Frontal cortex (tissue), 4 donors: Measurements from ENCODE around the gene KLK3. TPM values are rescaled to one million over a fixed set of nuclear protein-coding genes. Genes with fewer than 3 reads are reported as not detected.
"Not testable (repeated sequence)": the region's sequence is repeated elsewhere in the genome, so short reads cannot be mapped to it uniquely, and the experiment has no call there.

Experiments used
- DNase-seq, 2 donors: peaks; one replicate each; pipeline ENCODE4 v3.0.0; 2012; ENCODE audit warnings: low spot score in 2 of 2
- FAIRE-seq: peaks from 2 replicates; lab custom pipeline; 2012; peaks lifted over from hg19 to GRCh38; lab: Jason Lieb, UNC
- total RNA-seq: library from RNA; depleted of rRNA; stranded (reverse); fragments of >200 nt; gene quantifications from one replicate; pipeline ENCODE4 v1.2.3, GENCODE V29; 2014
- donor health status: control.
- donor health status: control.
- donor health status: control.

KLK3 gene
- total RNA-seq, 1 donor from 2014 or later = not detected

GRCh38 chr19:50896089-50896590, 41.4 kb downstream of the KLK3 start:
- not testable (repeated sequence) for FAIRE-seq, DNase-seq

- FAIRE-seq = no peak
These were observed 42.0 kb downstream of the KLK3 start for GRCh38 chr19:50896591-50897190.

GRCh38 chr19:50897191-50897607, 42.5 kb downstream of the KLK3 start:
- no peak for DNase-seq
- FAIRE-seq = no peak

More at GRCh38 chr19:50896591-50897190, 42.0 kb downstream of the KLK3 start:
- DNase-seq = no peak

- FAIRE-seq (no peak), DNase-seq (no peak)
These were observed 42.9 kb downstream of the KLK3 start for GRCh38 chr19:50897612-50898011.

GRCh38 chr19:50898018-50898417, 43.3 kb downstream of the KLK3 start:
- FAIRE-seq (no peak), DNase-seq (no peak)

- DNase-seq = no peak
- no peak for FAIRE-seq
These were observed 44.9 kb downstream of the KLK3 start for GRCh38 chr19:50899569-50899968.

GRCh38 chr19:50902640-50903039, 47.9 kb downstream of the KLK3 start:
- DNase-seq = no peak
- no peak for FAIRE-seq

GRCh38 chr19:50906217-50906616, 51.5 kb downstream of the KLK3 start:
- FAIRE-seq (no peak), DNase-seq (no peak)

GRCh38 chr19:50908336-50908735, 53.6 kb downstream of the KLK3 start:
- DNase-seq (no peak), FAIRE-seq (no peak)

GRCh38 chr19:50909240-50910070, 54.7 kb downstream of the KLK3 start:
- DNase-seq (peak in 1 of 2 donors; percentile 36), FAIRE-seq (no peak)

Other genes starting within 250 kb of the KLK3 start
- gene SYT3, start 215.0 kb upstream of the KLK3 start, total RNA-seq = 20.4 TPM
- gene C19orf81, start 205.5 kb upstream of the KLK3 start, total RNA-seq = not detected
- gene SHANK1, start 135.1 kb upstream of the KLK3 start, total RNA-seq = 18.3 TPM
- gene CLEC11A, start 131.6 kb upstream of the KLK3 start, total RNA-seq = 2.4 TPM
- not detected for gene GPR32, start 84.5 kb upstream of the KLK3 start, total RNA-seq
- gene ACP4, start 64.5 kb upstream of the KLK3 start, total RNA-seq = not detected
- not detected for gene KLK1, start 31.1 kb upstream of the KLK3 start, total RNA-seq
- not detected for gene KLK15, start 21.3 kb upstream of the KLK3 start, total RNA-seq
- not detected for gene KLK2, start 18.5 kb downstream of the KLK3 start, total RNA-seq
- not detected for gene KLK4, start 56.5 kb downstream of the KLK3 start, total RNA-seq
- gene KLK5, start 98.1 kb downstream of the KLK3 start, total RNA-seq = not detected
- gene KLK6, start 114.7 kb downstream of the KLK3 start, total RNA-seq = not detected
- not detected for gene KLK7, start 129.0 kb downstream of the KLK3 start, total RNA-seq
- gene KLK8, start 146.7 kb downstream of the KLK3 start, total RNA-seq = not detected
- not detected for gene KLK10, start 164.8 kb downstream of the KLK3 start, total RNA-seq
- not detected for gene KLK11, start 171.7 kb downstream of the KLK3 start, total RNA-seq
- gene KLK12, start 180.1 kb downstream of the KLK3 start, total RNA-seq = not detected
- not detected for gene KLK13, start 210.2 kb downstream of the KLK3 start, total RNA-seq
- gene KLK14, start 228.0 kb downstream of the KLK3 start, total RNA-seq = not detected